Mesenchymal stem cell (in vitro differentiated cells and primary cell): ENCODE data around the gene PLIN1.

ENCODE experiments used
- DNase-seq: peaks from one replicate; pipeline ENCODE4 v3.0.0-alpha.2; 2013
- H2AFZ ChIP-seq: one replicate; pipeline ENCODE4 v1.6.1; 2013; ENCODE audit warnings: low read depth, mild to moderate bottlenecking, control low read depth, inconsistent platforms, low read length, moderate library complexity
- H2AK5ac ChIP-seq: 2 replicates; pipeline ENCODE4 v1.6.1; 2013; ENCODE audit warnings: low read length, moderate library complexity, mild to moderate bottlenecking, inconsistent platforms; ENCODE audit not compliant: severe bottlenecking
- H2BK120ac ChIP-seq: one replicate; pipeline ENCODE4 v1.6.1; 2013; ENCODE audit warnings: low read depth, mild to moderate bottlenecking, inconsistent platforms, low read length, moderate library complexity
- H2BK12ac ChIP-seq, 2 experiments: one replicate each; pipeline ENCODE4 v1.6.1; 2013; ENCODE audit warnings: inconsistent platforms in 2 of 2, low read length in 2 of 2, mild to moderate bottlenecking in 2 of 2, moderate library complexity in 2 of 2, control low read depth in 1 of 2
- H2BK15ac ChIP-seq: one replicate; pipeline ENCODE4 v1.6.1; 2013; ENCODE audit warnings: mild to moderate bottlenecking, low read depth, inconsistent platforms; ENCODE audit not compliant: poor library complexity, severe bottlenecking
- H2BK5ac ChIP-seq: 2 replicates; pipeline ENCODE4 v1.6.1; 2013; ENCODE audit warnings: low read depth, mild to moderate bottlenecking, low read length, control low read depth, inconsistent platforms; ENCODE audit not compliant: poor library complexity, severe bottlenecking
- H3K14ac ChIP-seq, 2 experiments: one replicate each; pipeline ENCODE4 v1.6.1; 2013; ENCODE audit warnings: inconsistent platforms in 2 of 2, low read length in 2 of 2, control low read depth in 1 of 2, mild to moderate bottlenecking in 1 of 2, moderate library complexity in 1 of 2
- H3K18ac ChIP-seq, 2 experiments: one replicate each; pipeline ENCODE4 v1.6.1; 2013; ENCODE audit warnings: inconsistent platforms in 2 of 2, low read length in 2 of 2, control low read depth in 1 of 2, low read depth in 1 of 2, mild to moderate bottlenecking in 1 of 2
- H3K23ac ChIP-seq, 2 experiments: one replicate each; pipeline ENCODE4 v1.6.1; 2013; ENCODE audit warnings: inconsistent platforms in 2 of 2, low read length in 2 of 2, mild to moderate bottlenecking in 2 of 2, moderate library complexity in 2 of 2, control low read depth in 1 of 2
- H3K27ac ChIP-seq: 2 replicates; pipeline ENCODE4 v1.5.1; 2013; ENCODE audit warnings: mild to moderate bottlenecking, moderate library complexity, low read length, control low read depth, inconsistent platforms; ENCODE audit not compliant: poor library complexity, severe bottlenecking
- H3K27me3 ChIP-seq, 2 experiments: 2 replicates each; pipeline versions ENCODE4 v1.6.1 to v1.7.0; 2013; ENCODE audit warnings: low read length in 2 of 2, mild to moderate bottlenecking in 2 of 2, moderate library complexity in 2 of 2, control low read depth in 1 of 2, inconsistent platforms in 1 of 2; ENCODE audit not compliant: control insufficient read depth in 1 of 2, insufficient read depth in 1 of 2
- H3K36me3 ChIP-seq, 2 experiments: 2 replicates each; pipeline versions ENCODE4 v1.6.1 to v1.7.0; 2013; ENCODE audit warnings: low read length in 2 of 2, control low read depth in 1 of 2, inconsistent platforms in 1 of 2, low read depth in 1 of 2, mild to moderate bottlenecking in 1 of 2; ENCODE audit not compliant: insufficient read depth in 2 of 2, control insufficient read depth in 1 of 2
- H3K4ac ChIP-seq, 2 experiments: one replicate each; pipeline ENCODE4 v1.6.1; 2013; ENCODE audit warnings: inconsistent platforms in 2 of 2, low read length in 2 of 2, mild to moderate bottlenecking in 2 of 2, moderate library complexity in 2 of 2, control low read depth in 1 of 2, low read depth in 1 of 2
- H3K4me1 ChIP-seq: 2 replicates; pipeline ENCODE4 v1.6.1; 2013; ENCODE audit warnings: low read depth, low read length, control low read depth; ENCODE audit not compliant: control insufficient read depth, insufficient read depth
- H3K4me2 ChIP-seq: 2 replicates; pipeline ENCODE4 v1.6.1; 2013; ENCODE audit warnings: low read length, mild to moderate bottlenecking, inconsistent platforms; ENCODE audit not compliant: poor library complexity, severe bottlenecking
- H3K4me3 ChIP-seq, 2 experiments: 2 replicates each; pipeline versions ENCODE4 v1.5.1 to v1.7.0; 2013; ENCODE audit warnings: low read length in 2 of 2, mild to moderate bottlenecking in 2 of 2, control low read depth in 1 of 2, low read depth in 1 of 2; ENCODE audit not compliant: insufficient read depth in 1 of 2
- H3K79me1 ChIP-seq: replicated peaks from 2 replicates; pipeline ENCODE4 v1.6.1; 2013; ENCODE audit warnings: mild to moderate bottlenecking, control low read depth, low read length, inconsistent platforms; ENCODE audit not compliant: poor library complexity, severe bottlenecking
- H3K9ac ChIP-seq: 2 replicates; pipeline ENCODE4 v1.7.0; 2013; ENCODE audit warnings: mild to moderate bottlenecking, low read length, moderate library complexity
- H3K9me3 ChIP-seq: 2 replicates; pipeline ENCODE4 v1.7.0; 2013; ENCODE audit warnings: mild to moderate bottlenecking, low read length; ENCODE audit not compliant: control insufficient read depth
- H4K8ac ChIP-seq: one replicate; pipeline ENCODE4 v1.6.1; 2013; ENCODE audit warnings: inconsistent platforms, mild to moderate bottlenecking, low read length, moderate library complexity
- H4K91ac ChIP-seq: one replicate; pipeline ENCODE4 v1.6.1; 2013; ENCODE audit warnings: mild to moderate bottlenecking, low read length, inconsistent platforms
- WGBS: methylation state at CpG from one replicate; pipeline ENCODE4 v1.1.7; 2013; ENCODE audit warnings: mixed read lengths; 5-methylcytosine and 5-hydroxymethylcytosine counted together

The PLIN1 gene

GRCh38 chr15:89628301-89628700, 50.9 kb downstream of the PLIN1 start:
- H4K91ac ChIP-seq: no peak overlapping the region
- H3K14ac ChIP-seq: no peak overlapping the region
- no peak overlapping the region for H4K8ac ChIP-seq
- H3K18ac ChIP-seq: no peak overlapping the region
- no peak for DNase-seq
- H3K36me3 ChIP-seq: peaks cover 89 to 91% of the 10 kb centered on the region in 2 experiments
- H2BK15ac ChIP-seq: no peak overlapping the region
- H3K4ac ChIP-seq: no peak overlapping the region
- H3K4me1 ChIP-seq: no peaks in the 10 kb centered on the region
- H3K9me3 ChIP-seq: no peaks in the 10 kb centered on the region
- H3K27ac ChIP-seq: no peak overlapping the region
- no peak overlapping the region for H2AFZ ChIP-seq
- peaks cover 13% of the 10 kb centered on the region for H3K79me1 ChIP-seq
- H2BK12ac ChIP-seq: no peak overlapping the region
- no peaks in the 10 kb centered on the region for H3K27me3 ChIP-seq
- no peak overlapping the region for H2BK5ac ChIP-seq
- WGBS: 96% methylated on average over 20 of the region's 21 CpGs
- no peak overlapping the region for H2BK120ac ChIP-seq
- H2AK5ac ChIP-seq: no peak overlapping the region
- no peak overlapping the region for H3K9ac ChIP-seq
- H3K4me2 ChIP-seq: no peak overlapping the region
- no peak overlapping the region for H3K4me3 ChIP-seq
- H3K23ac ChIP-seq: no peak overlapping the region

GRCh38 chr15:89627256-89627970, 51.8 kb downstream of the PLIN1 start:
- Histone ChIP-seq H2BK12ac (no peak overlapping the region), H2BK15ac (no peak overlapping the region), H3K27me3 (no peaks in the 10 kb centered on the region), H2AK5ac (no peak overlapping the region), H3K27ac (no peak overlapping the region), H3K9me3 (no peaks in the 10 kb centered on the region), H2BK5ac (no peak overlapping the region), H2BK120ac (no peak overlapping the region), H3K79me1 (peaks cover 13% of the 10 kb centered on the region), H3K18ac (no peak overlapping the region), H3K4me1 (no peaks in the 10 kb centered on the region), H4K8ac (no peak overlapping the region), H3K23ac (no peak overlapping the region), H3K4ac (no peak overlapping the region), H3K14ac (no peak overlapping the region), H4K91ac (no peak overlapping the region), H3K4me3 (no peak overlapping the region), H3K9ac (no peak overlapping the region), H3K36me3 (peaks cover 84 to 92% of the 10 kb centered on the region in 2 experiments), H3K4me2 (no peak overlapping the region), H2AFZ (no peak overlapping the region)
- no peak for DNase-seq
- 98% methylated on average over 8 of the region's 8 CpGs for WGBS

- Histone ChIP-seq H3K4me2 (no peak overlapping the region), H4K8ac (no peak overlapping the region), H3K14ac (no peak overlapping the region), H3K27me3 (no peaks in the 10 kb centered on the region), H2BK5ac (no peak overlapping the region), H3K79me1 (peaks cover 14% of the 10 kb centered on the region), H3K4me1 (no peaks in the 10 kb centered on the region), H3K4ac (no peak overlapping the region), H2AK5ac (no peak overlapping the region), H3K18ac (no peak overlapping the region), H3K36me3 (peaks cover 67 to 86% of the 10 kb centered on the region in 2 experiments), H2BK15ac (no peak overlapping the region), H2BK120ac (no peak overlapping the region), H3K9ac (no peak overlapping the region), H3K27ac (no peak overlapping the region), H3K23ac (no peak overlapping the region), H3K4me3 (no peak overlapping the region), H3K9me3 (no peaks in the 10 kb centered on the region), H2BK12ac (no peak overlapping the region), H4K91ac (no peak overlapping the region), H2AFZ (no peak overlapping the region)
- DNase-seq: no peak
- WGBS: 98% methylated on average over 8 of the region's 9 CpGs
Observed at GRCh38 chr15:89625716-89626115, 53.5 kb downstream of the PLIN1 start.

- H3K27me3 ChIP-seq: no peaks in the 10 kb centered on the region
- H2BK5ac ChIP-seq: no peak overlapping the region
- DNase-seq: no peak
- H4K8ac ChIP-seq: no peak overlapping the region
- no CpG with 5 or more reads among the region's 1 CpG for WGBS
- H2AK5ac ChIP-seq: no peak overlapping the region
- H3K4me3 ChIP-seq: no peak overlapping the region
- no peak overlapping the region for H3K23ac ChIP-seq
- no peak overlapping the region for H4K91ac ChIP-seq
- H3K79me1 ChIP-seq: peaks cover 14% of the 10 kb centered on the region
- H3K27ac ChIP-seq: no peak overlapping the region
- no peak overlapping the region for H2BK120ac ChIP-seq
- H2AFZ ChIP-seq: no peak overlapping the region
- H3K14ac ChIP-seq: no peak overlapping the region
- H3K18ac ChIP-seq: no peak overlapping the region
- H3K9me3 ChIP-seq: no peaks in the 10 kb centered on the region
- H2BK15ac ChIP-seq: no peak overlapping the region
- H3K4me2 ChIP-seq: no peak overlapping the region
- no peaks in the 10 kb centered on the region for H3K4me1 ChIP-seq
- no peak overlapping the region for H3K4ac ChIP-seq
- H3K36me3 ChIP-seq: peaks cover 46 to 77% of the 10 kb centered on the region in 2 experiments
- H3K9ac ChIP-seq: no peak overlapping the region
- no peak overlapping the region for H2BK12ac ChIP-seq
Observed at GRCh38 chr15:89623165-89623564, 56.0 kb downstream of the PLIN1 start.
